GM23338 (cell line): ENCODE results near the gene BTRC. TPM values are rescaled to one million over a fixed set of nuclear protein-coding genes. Genes with fewer than 3 reads are reported as not detected.

Source experiments
- ATAC-seq: fragments of 200-7000 bp; cut with Tn5 transposase; 3 replicates; pipeline ENCODE4 v1.9.1; 2020
- DNase-seq: peaks from one replicate; pipeline ENCODE4 v3.0.0-alpha.2; 2015; ENCODE audit warnings: low spot score
- H2AFZ ChIP-seq: fragments of 200-600 bp; sonication (generic); 2 replicates; pipeline ENCODE4 v1.8.0; 2016; ENCODE audit warnings: antibody characterized with exemption, mild to moderate bottlenecking, moderate library complexity
- H3F3A ChIP-seq: fragments of 200-600 bp; sonication (generic); replicated peaks from 2 replicates; pipeline ENCODE4 v1.8.0; 2017; ENCODE audit warnings: antibody characterized with exemption, mixed run types, low read depth
- H3K27ac ChIP-seq: fragments of 200-600 bp; sonication (generic); 2 replicates; pipeline ENCODE4 v1.6.1; 2016; ENCODE audit warnings: low read depth
- H3K27me3 ChIP-seq: fragments of 200-600 bp; sonication (generic); 2 replicates; pipeline ENCODE4 v1.8.0; 2016; ENCODE audit warnings: mild to moderate bottlenecking, mixed run types, moderate library complexity; ENCODE audit not compliant: insufficient read depth
- H3K36me3 ChIP-seq: fragments of 200-600 bp; sonication (generic); 2 replicates; pipeline ENCODE4 v1.8.0; 2016; ENCODE audit warnings: mild to moderate bottlenecking; ENCODE audit not compliant: insufficient read depth
- H3K4me1 ChIP-seq: fragments of 200-600 bp; sonication (generic); 2 replicates; pipeline ENCODE4 v1.8.0; 2016; ENCODE audit warnings: mild to moderate bottlenecking, moderate library complexity; ENCODE audit not compliant: insufficient read depth
- H3K4me2 ChIP-seq: fragments of 200-600 bp; sonication (generic); 2 replicates; pipeline ENCODE4 v1.7.1; 2017; ENCODE audit warnings: mixed run types
- H3K4me3 ChIP-seq: fragments of 200-600 bp; sonication (generic); 2 replicates; pipeline ENCODE4 v1.6.1; 2016; ENCODE audit warnings: mixed run types
- H3K79me2 ChIP-seq: fragments of 200-600 bp; sonication (generic); replicated peaks from 2 replicates; pipeline ENCODE4 v1.8.0; 2017; ENCODE audit warnings: mild to moderate bottlenecking; ENCODE audit not compliant: insufficient read depth
- H3K9me2 ChIP-seq: fragments of 200-600 bp; sonication (generic); 2 replicates; pipeline ENCODE4 v1.8.0; 2017; ENCODE audit not compliant: insufficient read depth
- H4K20me1 ChIP-seq: fragments of 200-600 bp; sonication (generic); replicated peaks from 2 replicates; pipeline ENCODE4 v1.8.0; 2017; ENCODE audit warnings: mild to moderate bottlenecking; ENCODE audit not compliant: insufficient read depth
- H3K27ac Mint-ChIP-seq: 2 replicates; pipeline ENCODE4 v1.8.0; 2020; ENCODE audit warnings: inconsistent platforms, mild to moderate bottlenecking, moderate library complexity, mixed read lengths
- H3K27me3 Mint-ChIP-seq: 3 replicates; pipeline ENCODE4 v1.8.0; 2022; ENCODE audit warnings: low read depth, mild to moderate bottlenecking, moderate library complexity, mixed read lengths, inconsistent platforms; ENCODE audit not compliant: insufficient read depth, poor library complexity
- H3K36me3 Mint-ChIP-seq: 3 replicates; pipeline ENCODE4 v1.8.0; 2021; ENCODE audit warnings: low read depth, mild to moderate bottlenecking, inconsistent platforms, moderate library complexity, mixed read lengths
- H3K4me1 Mint-ChIP-seq: 3 replicates; pipeline ENCODE4 v1.8.0; 2020; ENCODE audit warnings: mild to moderate bottlenecking, inconsistent platforms, mixed read lengths
- H3K4me3 Mint-ChIP-seq: 3 replicates; pipeline ENCODE4 v1.8.0; 2021; ENCODE audit warnings: moderate library complexity, mild to moderate bottlenecking, inconsistent platforms, mixed read lengths
- H3K9me3 Mint-ChIP-seq: 3 replicates; pipeline ENCODE4 v1.8.0; 2020; ENCODE audit warnings: moderate library complexity, mild to moderate bottlenecking, inconsistent platforms, mixed read lengths
- CREB1 ChIP-seq: fragments of 250-450 bp; sonication (Bioruptor Pico); IDR thresholded peaks from 2 replicates; pipeline ENCODE4 v1.5.0; 2020; ENCODE audit warnings: low read depth, mild to moderate bottlenecking, moderate library complexity
- EZH2 ChIP-seq: fragments of 200-600 bp; sonication (generic); IDR thresholded peaks from one replicate; pipeline ENCODE4 v1.8.0; 2017; ENCODE audit warnings: antibody characterized with exemption, mild to moderate bottlenecking, low read depth; ENCODE audit not compliant: unreplicated experiment
- EZH2phosphoT487 ChIP-seq: fragments of 200-600 bp; sonication (generic); IDR thresholded peaks from one replicate; pipeline ENCODE4 v1.8.1; 2018; ENCODE audit warnings: antibody characterized with exemption; ENCODE audit not compliant: unreplicated experiment
- JUNB ChIP-seq: IDR thresholded peaks from one replicate; pipeline ENCODE4 v1.6.1; 2016; ENCODE audit warnings: antibody characterized with exemption; ENCODE audit not compliant: unreplicated experiment
- NANOG ChIP-seq: IDR thresholded peaks from 2 replicates; pipeline ENCODE4 v1.6.1; 2016; ENCODE audit warnings: antibody characterized with exemption, borderline replicate concordance
- POLR2AphosphoS5 ChIP-seq: IDR thresholded peaks from 2 replicates; pipeline ENCODE4 v1.6.1; 2016; ENCODE audit warnings: antibody characterized with exemption, low read depth
- STAT1 ChIP-seq: IDR thresholded peaks from one replicate; pipeline ENCODE4 v1.6.1; 2016; ENCODE audit warnings: antibody characterized with exemption; ENCODE audit not compliant: unreplicated experiment
- ZNF114 ChIP-seq: fragments of 250-450 bp; sonication (Bioruptor Pico); IDR thresholded peaks from 2 replicates; pipeline ENCODE4 v1.5.0; 2020; ENCODE audit warnings: mild to moderate bottlenecking, moderate library complexity
- ZNF331 ChIP-seq: fragments of 250-450 bp; sonication (Bioruptor Pico); IDR thresholded peaks from 2 replicates; pipeline ENCODE4 v1.5.0; 2020; ENCODE audit warnings: low read depth, mild to moderate bottlenecking, moderate library complexity
- polyA plus RNA-seq: library from polyadenylated mRNA; unstranded; fragments of >200 nt; fragmentation: Nextera tagmentation; extraction: Ambion mirVana; gene quantifications from 2 replicates; pipeline ENCODE4 v1.2.1, GENCODE V29; 2016
- total RNA-seq: library from RNA; depleted of rRNA; stranded (reverse); fragments of >200 nt; shearing (Covaris generic); gene quantifications from 2 replicates; pipeline ENCODE4 v1.2.3, GENCODE V29; 2014
- TF ChIP-seq, protein P1 (sequence below): fragments of 250-450 bp; sonication (Bioruptor Pico); IDR thresholded peaks from 2 replicates; pipeline ENCODE4 v1.5.0; 2020; ENCODE audit warnings: mild to moderate bottlenecking, moderate library complexity
- TF ChIP-seq, protein P2 (sequence below), 2 experiments: fragments of 200-600 bp in 1 of 2; sonication (generic) in 1 of 2; conservative IDR thresholded peaks; 2 replicates each; pipeline versions ENCODE4 v1.5.1 to v1.6.1; 2016 to 2017; ENCODE audit warnings: antibody characterized with exemption in 2 of 2, low read depth in 2 of 2, mild to moderate bottlenecking in 2 of 2, moderate library complexity in 1 of 2
- TF ChIP-seq, protein P3 (sequence below): IDR thresholded peaks from 2 replicates; pipeline ENCODE4 v1.6.1; 2016; ENCODE audit warnings: antibody characterized with exemption
- TF ChIP-seq, protein P4 (sequence below): IDR thresholded peaks from one replicate; pipeline ENCODE4 v1.6.1; 2018; ENCODE audit warnings: antibody characterized with exemption; ENCODE audit not compliant: unreplicated experiment

The BTRC gene
- total and polyA plus RNA-seq, 2 experiments from 2014 or later: 10.0 to 17.5 TPM

DNA sequence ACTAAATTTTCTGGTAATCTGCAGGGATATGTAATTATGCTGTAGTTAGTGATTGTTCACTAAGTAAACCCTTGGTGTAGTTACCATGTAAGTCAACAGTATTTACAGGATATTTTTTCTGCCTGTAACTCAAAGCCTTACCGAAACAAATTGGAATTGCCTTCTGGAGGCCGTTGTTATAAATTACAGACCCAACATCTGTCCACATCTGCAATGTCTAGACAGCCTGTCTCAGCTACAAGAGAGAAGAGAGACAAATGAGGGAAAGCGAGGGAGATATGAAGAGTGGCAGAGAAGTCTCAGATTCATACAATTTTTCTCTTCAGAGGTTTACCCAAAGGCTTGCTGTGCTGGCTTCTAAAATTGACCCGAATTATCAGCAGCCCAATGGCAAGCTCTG, 23.7 kb upstream of the BTRC start:
- peaks cover 9% of the 10 kb centered on the region; the same call in 1 of the 2 replicates for H3K9me2 ChIP-seq
- H3K9me3 Mint-ChIP-seq: peaks cover 6% of the 10 kb centered on the region
- no peak overlapping the region for H3K27ac Mint-ChIP-seq
- no peaks in the 10 kb centered on the region for H3K36me3 ChIP-seq
- DNase-seq: no peak
- no peaks in the 10 kb centered on the region for H3K27me3 ChIP-seq
- H4K20me1 ChIP-seq: no peaks in the 10 kb centered on the region
- no peak for ATAC-seq
- H2AFZ ChIP-seq: peak overlapping the region; percentile 3; the same call in 1 of the 2 replicates
- H3K4me2 ChIP-seq: no peak overlapping the region
- peaks cover 2% of the 10 kb centered on the region for H3K27me3 Mint-ChIP-seq
- no peaks in the 10 kb centered on the region; the same call in 1 of the 2 replicates for H3K4me1 ChIP-seq
- no peaks in the 10 kb centered on the region for H3K79me2 ChIP-seq
- no peak overlapping the region for H3K4me3 Mint-ChIP-seq
- H3K4me1 Mint-ChIP-seq: peaks cover 13% of the 10 kb centered on the region
- H3K4me3 ChIP-seq: no peak overlapping the region
- H3K27ac ChIP-seq: no peak overlapping the region
- H3F3A ChIP-seq: 0 out of 2 replicates have a peak, but pooled peaks cover 2% of the 10 kb centered on the region
- TF ChIP-seq JUNB: no peak
- TF ChIP-seq, protein P1, sequence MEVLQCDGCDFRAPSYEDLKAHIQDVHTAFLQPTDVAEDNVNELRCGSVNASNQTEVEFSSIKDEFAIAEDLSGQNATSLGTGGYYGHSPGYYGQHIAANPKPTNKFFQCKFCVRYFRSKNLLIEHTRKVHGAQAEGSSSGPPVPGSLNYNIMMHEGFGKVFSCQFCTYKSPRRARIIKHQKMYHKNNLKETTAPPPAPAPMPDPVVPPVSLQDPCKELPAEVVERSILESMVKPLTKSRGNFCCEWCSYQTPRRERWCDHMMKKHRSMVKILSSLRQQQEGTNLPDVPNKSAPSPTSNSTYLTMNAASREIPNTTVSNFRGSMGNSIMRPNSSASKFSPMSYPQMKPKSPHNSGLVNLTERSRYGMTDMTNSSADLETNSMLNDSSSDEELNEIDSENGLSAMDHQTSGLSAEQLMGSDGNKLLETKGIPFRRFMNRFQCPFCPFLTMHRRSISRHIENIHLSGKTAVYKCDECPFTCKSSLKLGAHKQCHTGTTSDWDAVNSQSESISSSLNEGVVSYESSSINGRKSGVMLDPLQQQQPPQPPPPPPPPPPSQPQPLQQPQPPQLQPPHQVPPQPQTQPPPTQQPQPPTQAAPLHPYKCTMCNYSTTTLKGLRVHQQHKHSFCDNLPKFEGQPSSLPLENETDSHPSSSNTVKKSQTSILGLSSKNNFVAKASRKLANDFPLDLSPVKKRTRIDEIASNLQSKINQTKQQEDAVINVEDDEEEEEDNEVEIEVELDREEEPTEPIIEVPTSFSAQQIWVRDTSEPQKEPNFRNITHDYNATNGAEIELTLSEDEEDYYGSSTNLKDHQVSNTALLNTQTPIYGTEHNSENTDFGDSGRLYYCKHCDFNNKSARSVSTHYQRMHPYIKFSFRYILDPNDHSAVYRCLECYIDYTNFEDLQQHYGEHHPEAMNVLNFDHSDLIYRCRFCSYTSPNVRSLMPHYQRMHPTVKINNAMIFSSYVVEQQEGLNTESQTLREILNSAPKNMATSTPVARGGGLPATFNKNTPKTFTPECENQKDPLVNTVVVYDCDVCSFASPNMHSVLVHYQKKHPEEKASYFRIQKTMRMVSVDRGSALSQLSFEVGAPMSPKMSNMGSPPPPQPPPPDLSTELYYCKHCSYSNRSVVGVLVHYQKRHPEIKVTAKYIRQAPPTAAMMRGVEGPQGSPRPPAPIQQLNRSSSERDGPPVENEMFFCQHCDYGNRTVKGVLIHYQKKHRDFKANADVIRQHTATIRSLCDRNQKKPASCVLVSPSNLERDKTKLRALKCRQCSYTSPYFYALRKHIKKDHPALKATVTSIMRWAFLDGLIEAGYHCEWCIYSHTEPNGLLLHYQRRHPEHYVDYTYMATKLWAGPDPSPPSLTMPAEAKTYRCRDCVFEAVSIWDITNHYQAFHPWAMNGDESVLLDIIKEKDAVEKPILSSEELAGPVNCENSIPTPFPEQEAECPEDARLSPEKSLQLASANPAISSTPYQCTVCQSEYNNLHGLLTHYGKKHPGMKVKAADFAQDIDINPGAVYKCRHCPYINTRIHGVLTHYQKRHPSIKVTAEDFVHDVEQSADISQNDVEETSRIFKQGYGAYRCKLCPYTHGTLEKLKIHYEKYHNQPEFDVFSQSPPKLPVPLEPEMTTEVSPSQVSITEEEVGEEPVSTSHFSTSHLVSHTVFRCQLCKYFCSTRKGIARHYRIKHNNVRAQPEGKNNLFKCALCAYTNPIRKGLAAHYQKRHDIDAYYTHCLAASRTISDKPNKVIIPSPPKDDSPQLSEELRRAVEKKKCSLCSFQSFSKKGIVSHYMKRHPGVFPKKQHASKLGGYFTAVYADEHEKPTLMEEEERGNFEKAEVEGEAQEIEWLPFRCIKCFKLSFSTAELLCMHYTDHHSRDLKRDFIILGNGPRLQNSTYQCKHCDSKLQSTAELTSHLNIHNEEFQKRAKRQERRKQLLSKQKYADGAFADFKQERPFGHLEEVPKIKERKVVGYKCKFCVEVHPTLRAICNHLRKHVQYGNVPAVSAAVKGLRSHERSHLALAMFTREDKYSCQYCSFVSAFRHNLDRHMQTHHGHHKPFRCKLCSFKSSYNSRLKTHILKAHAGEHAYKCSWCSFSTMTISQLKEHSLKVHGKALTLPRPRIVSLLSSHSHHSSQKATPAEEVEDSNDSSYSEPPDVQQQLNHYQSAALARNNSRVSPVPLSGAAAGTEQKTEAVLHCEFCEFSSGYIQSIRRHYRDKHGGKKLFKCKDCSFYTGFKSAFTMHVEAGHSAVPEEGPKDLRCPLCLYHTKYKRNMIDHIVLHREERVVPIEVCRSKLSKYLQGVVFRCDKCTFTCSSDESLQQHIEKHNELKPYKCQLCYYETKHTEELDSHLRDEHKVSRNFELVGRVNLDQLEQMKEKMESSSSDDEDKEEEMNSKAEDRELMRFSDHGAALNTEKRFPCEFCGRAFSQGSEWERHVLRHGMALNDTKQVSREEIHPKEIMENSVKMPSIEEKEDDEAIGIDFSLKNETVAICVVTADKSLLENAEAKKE (CRISPR knock-in tag): no peak
- TF ChIP-seq, protein P2, sequence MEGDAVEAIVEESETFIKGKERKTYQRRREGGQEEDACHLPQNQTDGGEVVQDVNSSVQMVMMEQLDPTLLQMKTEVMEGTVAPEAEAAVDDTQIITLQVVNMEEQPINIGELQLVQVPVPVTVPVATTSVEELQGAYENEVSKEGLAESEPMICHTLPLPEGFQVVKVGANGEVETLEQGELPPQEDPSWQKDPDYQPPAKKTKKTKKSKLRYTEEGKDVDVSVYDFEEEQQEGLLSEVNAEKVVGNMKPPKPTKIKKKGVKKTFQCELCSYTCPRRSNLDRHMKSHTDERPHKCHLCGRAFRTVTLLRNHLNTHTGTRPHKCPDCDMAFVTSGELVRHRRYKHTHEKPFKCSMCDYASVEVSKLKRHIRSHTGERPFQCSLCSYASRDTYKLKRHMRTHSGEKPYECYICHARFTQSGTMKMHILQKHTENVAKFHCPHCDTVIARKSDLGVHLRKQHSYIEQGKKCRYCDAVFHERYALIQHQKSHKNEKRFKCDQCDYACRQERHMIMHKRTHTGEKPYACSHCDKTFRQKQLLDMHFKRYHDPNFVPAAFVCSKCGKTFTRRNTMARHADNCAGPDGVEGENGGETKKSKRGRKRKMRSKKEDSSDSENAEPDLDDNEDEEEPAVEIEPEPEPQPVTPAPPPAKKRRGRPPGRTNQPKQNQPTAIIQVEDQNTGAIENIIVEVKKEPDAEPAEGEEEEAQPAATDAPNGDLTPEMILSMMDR (conservative IDR thresholded peaks at IDR 0.05; ENCODE audit: low read depth in 2 of 2): no peak
- no peak for TF ChIP-seq POLR2AphosphoS5
- no peak for TF ChIP-seq NANOG
- no peak for TF ChIP-seq EZH2
- no peak for TF ChIP-seq ZNF114 (CRISPR knock-in tag)
- no peak for TF ChIP-seq CREB1 (CRISPR knock-in tag)
- TF ChIP-seq, protein P3, sequence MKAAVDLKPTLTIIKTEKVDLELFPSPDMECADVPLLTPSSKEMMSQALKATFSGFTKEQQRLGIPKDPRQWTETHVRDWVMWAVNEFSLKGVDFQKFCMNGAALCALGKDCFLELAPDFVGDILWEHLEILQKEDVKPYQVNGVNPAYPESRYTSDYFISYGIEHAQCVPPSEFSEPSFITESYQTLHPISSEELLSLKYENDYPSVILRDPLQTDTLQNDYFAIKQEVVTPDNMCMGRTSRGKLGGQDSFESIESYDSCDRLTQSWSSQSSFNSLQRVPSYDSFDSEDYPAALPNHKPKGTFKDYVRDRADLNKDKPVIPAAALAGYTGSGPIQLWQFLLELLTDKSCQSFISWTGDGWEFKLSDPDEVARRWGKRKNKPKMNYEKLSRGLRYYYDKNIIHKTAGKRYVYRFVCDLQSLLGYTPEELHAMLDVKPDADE: no peak
- TF ChIP-seq, protein P4, sequence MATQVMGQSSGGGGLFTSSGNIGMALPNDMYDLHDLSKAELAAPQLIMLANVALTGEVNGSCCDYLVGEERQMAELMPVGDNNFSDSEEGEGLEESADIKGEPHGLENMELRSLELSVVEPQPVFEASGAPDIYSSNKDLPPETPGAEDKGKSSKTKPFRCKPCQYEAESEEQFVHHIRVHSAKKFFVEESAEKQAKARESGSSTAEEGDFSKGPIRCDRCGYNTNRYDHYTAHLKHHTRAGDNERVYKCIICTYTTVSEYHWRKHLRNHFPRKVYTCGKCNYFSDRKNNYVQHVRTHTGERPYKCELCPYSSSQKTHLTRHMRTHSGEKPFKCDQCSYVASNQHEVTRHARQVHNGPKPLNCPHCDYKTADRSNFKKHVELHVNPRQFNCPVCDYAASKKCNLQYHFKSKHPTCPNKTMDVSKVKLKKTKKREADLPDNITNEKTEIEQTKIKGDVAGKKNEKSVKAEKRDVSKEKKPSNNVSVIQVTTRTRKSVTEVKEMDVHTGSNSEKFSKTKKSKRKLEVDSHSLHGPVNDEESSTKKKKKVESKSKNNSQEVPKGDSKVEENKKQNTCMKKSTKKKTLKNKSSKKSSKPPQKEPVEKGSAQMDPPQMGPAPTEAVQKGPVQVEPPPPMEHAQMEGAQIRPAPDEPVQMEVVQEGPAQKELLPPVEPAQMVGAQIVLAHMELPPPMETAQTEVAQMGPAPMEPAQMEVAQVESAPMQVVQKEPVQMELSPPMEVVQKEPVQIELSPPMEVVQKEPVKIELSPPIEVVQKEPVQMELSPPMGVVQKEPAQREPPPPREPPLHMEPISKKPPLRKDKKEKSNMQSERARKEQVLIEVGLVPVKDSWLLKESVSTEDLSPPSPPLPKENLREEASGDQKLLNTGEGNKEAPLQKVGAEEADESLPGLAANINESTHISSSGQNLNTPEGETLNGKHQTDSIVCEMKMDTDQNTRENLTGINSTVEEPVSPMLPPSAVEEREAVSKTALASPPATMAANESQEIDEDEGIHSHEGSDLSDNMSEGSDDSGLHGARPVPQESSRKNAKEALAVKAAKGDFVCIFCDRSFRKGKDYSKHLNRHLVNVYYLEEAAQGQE: no peak
- no peak for TF ChIP-seq STAT1
- no peak for TF ChIP-seq ZNF331 (CRISPR knock-in tag)
- no peak for TF ChIP-seq EZH2phosphoT487
- 0 out of 3 replicates have a peak, but pooled peaks cover 6% of the 10 kb centered on the region for H3K36me3 Mint-ChIP-seq
